Smooth muscle cell (in vitro differentiated cells): Measurements from ENCODE around the gene PTPN13. TPM values are rescaled to one million over a fixed set of nuclear protein-coding genes. Genes with fewer than 3 reads are reported as not detected.

Experiments used
- DNase-seq: peaks from one replicate; lab custom pipeline; 2025; ENCODE audit not compliant: unreplicated experiment; lab: John Stamatoyannopoulos, UW
- H2AFZ ChIP-seq: fragments of 200-600 bp; sonication (generic); 2 replicates; pipeline ENCODE4 v1.6.0; 2016; ENCODE audit warnings: antibody characterized with exemption, low read depth, mild to moderate bottlenecking
- H3F3A ChIP-seq: fragments of 200-600 bp; sonication (generic); 2 replicates; pipeline ENCODE4 v1.6.0; 2017; ENCODE audit warnings: antibody characterized with exemption, low read depth
- H3K27ac ChIP-seq: fragments of 200-600 bp; sonication (generic); 2 replicates; pipeline ENCODE4 v1.5.1; 2016; ENCODE audit warnings: low read depth, mild to moderate bottlenecking
- H3K27me3 ChIP-seq: fragments of 200-600 bp; sonication (generic); 2 replicates; pipeline ENCODE4 v1.6.1; 2016; ENCODE audit warnings: low read depth, mild to moderate bottlenecking
- H3K36me3 ChIP-seq: fragments of 200-600 bp; sonication (generic); 2 replicates; pipeline ENCODE4 v1.5.1; 2016; ENCODE audit warnings: low read depth
- H3K4me1 ChIP-seq: fragments of 200-600 bp; sonication (generic); 2 replicates; pipeline ENCODE4 v1.5.1; 2016; ENCODE audit warnings: low read depth
- H3K4me2 ChIP-seq: fragments of 200-600 bp; sonication (generic); 2 replicates; pipeline ENCODE4 v1.6.0; 2016; ENCODE audit warnings: mild to moderate bottlenecking
- H3K4me3 ChIP-seq: fragments of 200-600 bp; sonication (generic); 2 replicates; pipeline ENCODE4 v1.5.1; 2016; ENCODE audit warnings: mild to moderate bottlenecking
- H3K79me2 ChIP-seq: fragments of 200-600 bp; sonication (generic); 2 replicates; pipeline ENCODE4 v1.6.0; 2016; ENCODE audit warnings: low read depth, mild to moderate bottlenecking
- H3K9ac ChIP-seq: fragments of 200-600 bp; sonication (generic); 2 replicates; pipeline ENCODE4 v1.6.0; 2016; ENCODE audit warnings: low read depth
- H3K9me3 ChIP-seq: fragments of 200-600 bp; sonication (generic); replicated peaks from 2 replicates; pipeline ENCODE4 v1.5.1; 2016; ENCODE audit warnings: low read depth
- H4K20me1 ChIP-seq: fragments of 200-600 bp; sonication (generic); 2 replicates; pipeline ENCODE4 v1.6.0; 2016; ENCODE audit warnings: low read depth
- CTCF ChIP-seq: fragments of 200-600 bp; sonication (generic); IDR thresholded peaks from 2 replicates; pipeline ENCODE4 v1.5.1; 2017; ENCODE audit warnings: borderline replicate concordance, mild to moderate bottlenecking, antibody characterized with exemption; ENCODE audit not compliant: insufficient read depth, poor library complexity, severe bottlenecking
- WGBS: methylation state at CpG from one replicate; pipeline ENCODE4 v1.1.7; 2016; ENCODE audit warnings: low lambda C conversion rate; 5-methylcytosine and 5-hydroxymethylcytosine counted together
- polyA plus RNA-seq: library from polyadenylated mRNA; unstranded; fragments of >200 nt; fragmentation: Nextera tagmentation; extraction: Ambion mirVana; gene quantifications from 2 replicates; pipeline ENCODE4 v1.2.1, GENCODE V29; 2016
- total RNA-seq: library from RNA; depleted of rRNA; stranded (reverse); fragments of >200 nt; gene quantifications from 2 replicates; pipeline ENCODE4 v1.2.3, GENCODE V29; 2014

Gene PTPN13
- total and polyA plus RNA-seq, 2 experiments from 2014 or later: 14.9 to 52.9 TPM

- Histone ChIP-seq H2AFZ (no peak overlapping the region), H4K20me1 (peaks cover 12% of the 10 kb centered on the region), H3K36me3 (no peaks in the 10 kb centered on the region), H3K9me3 (no peaks in the 10 kb centered on the region), H3K9ac (no peak overlapping the region), H3K79me2 (no peaks in the 10 kb centered on the region), H3K4me1 (no peaks in the 10 kb centered on the region), H3K27me3 (no peaks in the 10 kb centered on the region), H3K27ac (no peak overlapping the region), H3F3A (no peaks in the 10 kb centered on the region), H3K4me2 (no peak overlapping the region), H3K4me3 (no peak overlapping the region)
- no peak for DNase-seq
- TF ChIP-seq CTCF: no peak
- 100% methylated on average over 2 of the region's 2 CpGs for WGBS
Observed at GRCh38 chr4:86679441-86679840, 85.3 kb downstream of the PTPN13 start.

- 94% methylated on average over 2 of the region's 2 CpGs for WGBS
- H3K4me1 ChIP-seq: no peaks in the 10 kb centered on the region
- no peak for TF ChIP-seq CTCF
Observed at GRCh38 chr4:86683167-86683566, 89.1 kb downstream of the PTPN13 start.

GRCh38 chr4:86683983-86684382 is 89.9 kb downstream of the PTPN13 start:
- Histone ChIP-seq H3K9me3 (no peaks in the 10 kb centered on the region), H3K27me3 (no peaks in the 10 kb centered on the region), H2AFZ (no peak overlapping the region), H3F3A (no peaks in the 10 kb centered on the region), H4K20me1 (peaks cover 3% of the 10 kb centered on the region), H3K79me2 (no peaks in the 10 kb centered on the region), H3K4me1 (no peaks in the 10 kb centered on the region), H3K9ac (no peak overlapping the region), H3K4me2 (no peak overlapping the region), H3K4me3 (no peak overlapping the region), H3K36me3 (peaks cover 5% of the 10 kb centered on the region), H3K27ac (no peak overlapping the region)
- no peak for TF ChIP-seq CTCF
- no peak for DNase-seq
- WGBS: 97% methylated on average over 2 of the region's 2 CpGs

More at GRCh38 chr4:86683167-86683566, 89.1 kb downstream of the PTPN13 start:
- Histone ChIP-seq H3K36me3 (no peaks in the 10 kb centered on the region), H3K4me3 (no peak overlapping the region), H3K9me3 (no peaks in the 10 kb centered on the region), H3K27ac (no peak overlapping the region), H3K4me2 (no peak overlapping the region), H3F3A (no peaks in the 10 kb centered on the region), H3K79me2 (no peaks in the 10 kb centered on the region), H4K20me1 (peaks cover 3% of the 10 kb centered on the region), H3K27me3 (no peaks in the 10 kb centered on the region), H3K9ac (no peak overlapping the region), H2AFZ (no peak overlapping the region)
- no peak for DNase-seq

- 74% methylated on average over 3 of the region's 3 CpGs for WGBS
- Histone ChIP-seq H4K20me1 (peaks cover 8% of the 10 kb centered on the region), H2AFZ (no peak overlapping the region), H3K9ac (no peak overlapping the region), H3K4me1 (no peaks in the 10 kb centered on the region), H3K9me3 (no peaks in the 10 kb centered on the region), H3K79me2 (no peaks in the 10 kb centered on the region), H3K27me3 (no peaks in the 10 kb centered on the region), H3K27ac (no peak overlapping the region), H3K4me2 (no peak overlapping the region), H3K4me3 (no peak overlapping the region), H3F3A (no peaks in the 10 kb centered on the region), H3K36me3 (peaks cover 15% of the 10 kb centered on the region)
- DNase-seq: no peak
- TF ChIP-seq CTCF: no peak
Observed at GRCh38 chr4:86685401-86685800, 91.3 kb downstream of the PTPN13 start.
